Hepatocyte (in vitro differentiated cells): ENCODE data around the gene SF3B3. TPM values are rescaled to one million over a fixed set of nuclear protein-coding genes. Genes with fewer than 3 reads are reported as not detected.

Experiments
- DNase-seq: peaks from one replicate; pipeline ENCODE4 v3.0.0-alpha.2; 2016; ENCODE audit warnings: low spot score
- H2AFZ ChIP-seq: fragments of 200-600 bp; sonication (generic); 2 replicates; pipeline ENCODE4 v1.6.0; 2016; ENCODE audit warnings: antibody characterized with exemption, mild to moderate bottlenecking
- H3K27ac ChIP-seq: fragments of 200-600 bp; sonication (generic); 2 replicates; pipeline ENCODE4 v1.5.1; 2016; ENCODE audit warnings: mild to moderate bottlenecking
- H3K27me3 ChIP-seq: fragments of 200-600 bp; sonication (generic); 2 replicates; pipeline ENCODE4 v1.6.1; 2016
- H3K36me3 ChIP-seq: fragments of 200-600 bp; sonication (generic); replicated peaks from 2 replicates; pipeline ENCODE4 v1.5.1; 2016; ENCODE audit warnings: low read depth; ENCODE audit not compliant: insufficient read depth
- H3K4me1 ChIP-seq: fragments of 200-600 bp; sonication (generic); 2 replicates; pipeline ENCODE4 v1.5.1; 2016; ENCODE audit warnings: mild to moderate bottlenecking, moderate library complexity; ENCODE audit not compliant: insufficient read depth
- H3K4me2 ChIP-seq: fragments of 200-600 bp; sonication (generic); 2 replicates; pipeline ENCODE4 v1.6.0; 2016
- H3K4me3 ChIP-seq: fragments of 200-600 bp; sonication (generic); 2 replicates; pipeline ENCODE4 v1.5.1; 2016; ENCODE audit warnings: mild to moderate bottlenecking
- H3K79me2 ChIP-seq: fragments of 200-600 bp; sonication (generic); 2 replicates; pipeline ENCODE4 v1.6.0; 2017; ENCODE audit warnings: mild to moderate bottlenecking
- H3K9me2 ChIP-seq: fragments of 200-600 bp; sonication (generic); replicated peaks from 2 replicates; pipeline ENCODE4 v1.6.0; 2017; ENCODE audit warnings: mild to moderate bottlenecking; ENCODE audit not compliant: insufficient read depth
- H3K9me3 ChIP-seq: fragments of 200-600 bp; sonication (generic); 2 replicates; pipeline ENCODE4 v1.5.1; 2016; ENCODE audit warnings: low read depth, mild to moderate bottlenecking
- H4K20me1 ChIP-seq: fragments of 200-600 bp; sonication (generic); 2 replicates; pipeline ENCODE4 v1.6.0; 2016; ENCODE audit warnings: mild to moderate bottlenecking; ENCODE audit not compliant: insufficient read depth, poor library complexity, severe bottlenecking
- EZH2 ChIP-seq: fragments of 200-600 bp; sonication (generic); IDR thresholded peaks from 2 replicates; pipeline ENCODE4 v1.6.1; 2016; ENCODE audit warnings: antibody characterized with exemption, mild to moderate bottlenecking, borderline replicate concordance
- EZH2phosphoT487 ChIP-seq: fragments of 200-600 bp; sonication (generic); IDR thresholded peaks from one replicate; pipeline ENCODE4 v1.6.1; 2018; ENCODE audit warnings: antibody characterized with exemption, mild to moderate bottlenecking, low read depth, moderate library complexity; ENCODE audit not compliant: unreplicated experiment, severe bottlenecking
- WGBS: methylation state at CpG from one replicate; pipeline ENCODE4 v1.1.6; 2016; ENCODE audit warnings: low lambda C conversion rate; ENCODE audit errors: missing lambda C conversion rate; 5-methylcytosine and 5-hydroxymethylcytosine counted together
- polyA plus RNA-seq: library from polyadenylated mRNA; unstranded; fragments of >200 nt; fragmentation: Nextera tagmentation; extraction: Ambion mirVana; gene quantifications from 2 replicates; pipeline ENCODE4 v1.2.1, GENCODE V29; 2016
- total RNA-seq: library from RNA; depleted of rRNA; stranded (reverse); fragments of >200 nt; gene quantifications from 2 replicates; pipeline ENCODE4 v1.2.3, GENCODE V29; 2014
- TF ChIP-seq, protein P1 (sequence below): fragments of 200-600 bp; sonication (generic); IDR thresholded peaks from 2 replicates; pipeline ENCODE4 v1.5.1; 2016; ENCODE audit warnings: antibody characterized with exemption, mild to moderate bottlenecking; ENCODE audit not compliant: poor library complexity

Gene SF3B3
- total and polyA plus RNA-seq, 2 experiments from 2014 or later, result 147 to 171 TPM

DNA sequence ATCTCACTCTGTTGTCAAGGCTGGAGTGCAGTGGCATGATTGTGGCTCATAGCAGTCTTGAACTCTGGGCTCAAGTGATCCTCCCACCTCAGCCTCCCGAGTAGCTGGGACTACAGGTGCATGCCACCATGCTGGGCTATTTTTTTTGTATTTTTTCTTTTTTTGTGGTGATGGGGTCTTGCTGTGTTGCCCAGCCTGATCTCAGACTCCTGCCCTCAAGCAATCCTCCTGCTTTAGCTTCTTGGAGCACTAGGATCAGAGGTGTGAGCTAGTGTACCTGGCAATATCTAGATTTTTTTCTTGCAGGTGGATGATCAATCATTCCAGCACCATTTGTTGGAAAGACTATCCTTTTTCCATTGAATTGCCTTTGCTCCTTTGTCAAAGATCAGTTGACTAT is 69.9 kb downstream of the SF3B3 start:
- TF ChIP-seq, protein P1, sequence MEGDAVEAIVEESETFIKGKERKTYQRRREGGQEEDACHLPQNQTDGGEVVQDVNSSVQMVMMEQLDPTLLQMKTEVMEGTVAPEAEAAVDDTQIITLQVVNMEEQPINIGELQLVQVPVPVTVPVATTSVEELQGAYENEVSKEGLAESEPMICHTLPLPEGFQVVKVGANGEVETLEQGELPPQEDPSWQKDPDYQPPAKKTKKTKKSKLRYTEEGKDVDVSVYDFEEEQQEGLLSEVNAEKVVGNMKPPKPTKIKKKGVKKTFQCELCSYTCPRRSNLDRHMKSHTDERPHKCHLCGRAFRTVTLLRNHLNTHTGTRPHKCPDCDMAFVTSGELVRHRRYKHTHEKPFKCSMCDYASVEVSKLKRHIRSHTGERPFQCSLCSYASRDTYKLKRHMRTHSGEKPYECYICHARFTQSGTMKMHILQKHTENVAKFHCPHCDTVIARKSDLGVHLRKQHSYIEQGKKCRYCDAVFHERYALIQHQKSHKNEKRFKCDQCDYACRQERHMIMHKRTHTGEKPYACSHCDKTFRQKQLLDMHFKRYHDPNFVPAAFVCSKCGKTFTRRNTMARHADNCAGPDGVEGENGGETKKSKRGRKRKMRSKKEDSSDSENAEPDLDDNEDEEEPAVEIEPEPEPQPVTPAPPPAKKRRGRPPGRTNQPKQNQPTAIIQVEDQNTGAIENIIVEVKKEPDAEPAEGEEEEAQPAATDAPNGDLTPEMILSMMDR, result no peak
- H3K9me2 ChIP-seq, result no peaks in the 10 kb centered on the region
- WGBS, result 81% methylated on average over 1 of the region's 1 CpG

DNA sequence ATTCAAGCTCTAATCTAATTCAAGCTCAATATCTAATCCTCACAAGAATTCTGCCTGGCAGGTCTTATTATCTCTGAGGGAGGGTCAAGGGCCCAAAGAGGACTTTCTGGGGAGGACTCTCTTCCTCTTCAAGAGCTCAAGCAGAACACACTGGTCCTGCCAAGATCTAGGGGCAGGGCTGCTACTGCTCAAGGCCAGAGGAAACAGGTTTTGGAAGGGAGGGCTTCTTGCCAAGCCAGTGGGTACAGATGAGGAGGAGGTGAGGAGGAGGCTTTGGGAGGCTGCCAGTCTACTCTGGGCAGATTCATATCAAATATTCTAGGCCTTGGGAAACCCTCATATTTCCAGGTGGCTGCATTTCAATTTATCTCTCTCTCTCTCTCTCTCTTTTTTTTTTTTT is 71.0 kb downstream of the SF3B3 start:
- Histone ChIP-seq H3K36me3 (no peaks in the 10 kb centered on the region), H3K27ac (no peak overlapping the region), H3K4me2 (no peak overlapping the region), H3K4me1 (peaks cover 24% of the 10 kb centered on the region), H3K27me3 (no peaks in the 10 kb centered on the region), H3K9me2 (no peaks in the 10 kb centered on the region), H3K4me3 (no peak overlapping the region), H2AFZ (no peak overlapping the region), H3K79me2 (no peaks in the 10 kb centered on the region), H3K9me3 (no peaks in the 10 kb centered on the region), H4K20me1 (no peaks in the 10 kb centered on the region)
- TF ChIP-seq, protein P1, result no peak
- TF ChIP-seq EZH2phosphoT487 (no peak), EZH2 (no peak)
- DNase-seq, result no peak

More for the DNA sequence above, 69.9 kb downstream of the SF3B3 start:
- H3K9me3 ChIP-seq, result no peaks in the 10 kb centered on the region
- H3K27ac ChIP-seq, result no peak overlapping the region
- DNase-seq, result no peak
- no peak overlapping the region for H3K4me3 ChIP-seq
- H3K36me3 ChIP-seq, result no peaks in the 10 kb centered on the region
- peaks cover 28% of the 10 kb centered on the region for H3K4me1 ChIP-seq
- no peaks in the 10 kb centered on the region for H4K20me1 ChIP-seq
- H2AFZ ChIP-seq, result no peak overlapping the region
- no peaks in the 10 kb centered on the region for H3K27me3 ChIP-seq
- H3K4me2 ChIP-seq, result no peak overlapping the region
- H3K79me2 ChIP-seq, result no peaks in the 10 kb centered on the region

DNA sequence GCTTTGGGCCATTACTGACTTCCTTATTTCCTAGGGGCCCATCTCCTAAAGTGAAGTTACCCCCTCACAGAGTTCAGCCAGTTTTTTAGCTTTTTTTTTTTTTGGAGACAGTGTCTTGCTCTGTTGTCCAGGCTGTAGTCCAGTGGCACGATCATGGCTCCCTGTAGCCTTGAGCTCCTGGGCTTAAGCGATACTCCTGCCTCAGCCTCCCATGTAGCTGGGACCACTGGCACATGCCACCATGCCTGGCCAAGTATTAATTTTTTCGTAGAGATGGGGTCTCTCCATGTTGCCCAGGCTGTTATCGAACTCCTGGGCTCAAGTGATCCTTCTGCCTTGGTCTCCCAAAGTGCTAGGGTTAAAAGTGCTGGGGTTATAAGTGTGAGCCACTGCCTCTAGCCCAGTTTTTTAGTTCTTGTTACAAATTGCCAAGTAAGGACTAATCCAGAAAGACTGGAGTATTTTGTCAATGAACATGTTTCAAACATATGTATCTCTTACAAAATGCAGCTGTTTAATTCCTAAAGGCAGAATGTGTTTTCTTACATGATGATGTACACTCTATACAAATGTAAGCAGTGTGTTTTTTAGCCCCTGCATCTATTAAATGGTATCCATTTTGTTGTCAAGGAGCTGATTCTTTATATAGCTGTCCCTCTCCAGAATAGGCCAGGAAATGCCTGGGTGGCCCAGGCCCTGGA is 73.7 kb downstream of the SF3B3 start:
- WGBS, result 91% methylated on average over 4 of the region's 4 CpGs
- H3K4me1 ChIP-seq, result no peaks in the 10 kb centered on the region
- no peak overlapping the region for H3K4me2 ChIP-seq

More for the DNA sequence above, 73.7 kb downstream of the SF3B3 start:
- Histone ChIP-seq H2AFZ (no peak overlapping the region), H3K27me3 (no peaks in the 10 kb centered on the region), H3K4me3 (no peak overlapping the region), H4K20me1 (no peaks in the 10 kb centered on the region), H3K9me3 (no peaks in the 10 kb centered on the region), H3K36me3 (no peaks in the 10 kb centered on the region), H3K9me2 (no peaks in the 10 kb centered on the region), H3K27ac (no peak overlapping the region), H3K79me2 (no peaks in the 10 kb centered on the region)
- DNase-seq, result no peak
- TF ChIP-seq EZH2phosphoT487 (no peak), EZH2 (no peak)
- TF ChIP-seq, protein P1, result no peak
